ENCODE measurements around the gene WDR20.
"Not testable (repeated sequence)": the region's sequence is repeated elsewhere in the genome, so short reads cannot be mapped to it uniquely, and the experiment has no call there.

WDR20 gene

DNA sequence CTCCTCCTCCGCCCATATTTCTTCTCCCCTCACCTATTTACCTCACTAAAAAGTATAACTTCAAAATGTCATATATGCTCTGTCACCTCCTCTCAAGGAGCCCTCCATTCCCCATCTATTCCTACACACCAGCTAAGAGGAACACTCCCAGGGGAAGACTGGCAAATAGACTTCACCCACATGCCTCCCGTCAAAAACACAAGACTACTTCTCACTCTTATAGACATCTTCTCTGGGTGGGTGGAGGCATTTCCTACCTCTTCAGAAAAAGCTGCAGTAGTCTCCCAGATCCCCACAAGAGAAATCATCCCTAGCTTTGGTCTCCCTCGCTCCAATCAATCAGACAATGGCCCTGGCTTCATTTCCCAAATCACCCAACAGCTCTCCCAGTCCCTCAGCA, 99.1 kb downstream of the WDR20 start:
- no peak for DNase-seq (ENCODE audit: low read depth)

DNA sequence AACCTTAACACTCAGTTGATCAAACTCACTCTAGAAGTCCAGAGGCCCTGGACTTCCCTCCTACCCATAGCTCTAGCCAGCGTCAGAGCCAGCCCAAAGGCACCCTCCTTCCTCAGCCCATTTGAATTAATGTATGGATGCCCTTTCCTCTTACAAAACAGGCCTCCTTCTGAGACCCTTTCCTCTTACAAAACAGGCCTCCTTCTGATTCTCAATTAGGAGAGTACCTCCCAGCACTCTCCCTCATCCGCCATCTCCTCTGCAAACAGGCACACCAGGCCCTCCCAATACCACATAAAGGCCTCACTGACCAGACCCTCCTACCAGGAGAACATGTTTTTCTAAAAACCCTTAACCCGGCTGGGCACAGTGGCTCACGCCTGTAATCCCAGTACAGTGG, 99.5 kb downstream of the WDR20 start:
- DNase-seq (ENCODE audit: low read depth): no peak

DNA sequence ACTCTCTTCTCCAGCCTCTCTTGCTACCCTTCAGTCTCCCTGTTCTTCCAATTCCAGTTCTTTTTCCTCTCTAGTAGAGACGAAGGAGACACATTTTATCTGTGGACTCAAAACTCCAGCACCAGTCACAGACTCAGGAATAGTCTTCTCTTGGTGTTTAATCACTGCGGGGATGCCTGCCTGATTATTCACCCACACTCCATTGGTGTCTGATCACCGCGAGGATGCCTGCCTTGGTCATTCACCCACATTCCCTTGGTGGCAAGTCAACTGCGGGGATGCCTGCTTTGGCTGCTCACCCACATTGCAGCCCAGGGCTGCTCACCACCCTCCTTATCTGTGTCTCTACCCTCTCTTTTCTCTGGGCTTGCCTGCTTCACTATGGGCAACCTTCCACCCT, 100.8 kb downstream of the WDR20 start:
- DNase-seq (ENCODE audit: low read depth): not testable (repeated sequence)

DNA sequence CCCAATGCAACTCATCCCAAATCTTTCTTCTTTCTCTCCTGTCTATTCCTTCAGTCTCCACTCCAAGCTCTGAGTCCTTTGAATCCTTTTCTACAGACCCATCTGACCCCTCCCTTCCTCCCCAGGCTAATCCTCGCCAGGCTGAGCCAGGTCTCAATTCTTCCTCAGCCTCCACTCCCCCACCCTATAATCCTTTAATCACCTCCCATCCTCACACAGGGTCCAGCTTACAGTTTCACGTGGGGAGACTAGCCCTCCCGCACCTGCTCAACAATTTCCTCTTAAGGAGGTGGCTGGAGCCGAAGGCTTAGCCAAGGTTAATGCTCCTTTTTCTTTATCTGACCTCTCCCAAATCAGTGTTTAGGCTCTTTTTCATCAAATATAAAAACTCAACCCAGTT, 101.5 kb downstream of the WDR20 start:
- DNase-seq (ENCODE audit: low read depth): no peak

DNA sequence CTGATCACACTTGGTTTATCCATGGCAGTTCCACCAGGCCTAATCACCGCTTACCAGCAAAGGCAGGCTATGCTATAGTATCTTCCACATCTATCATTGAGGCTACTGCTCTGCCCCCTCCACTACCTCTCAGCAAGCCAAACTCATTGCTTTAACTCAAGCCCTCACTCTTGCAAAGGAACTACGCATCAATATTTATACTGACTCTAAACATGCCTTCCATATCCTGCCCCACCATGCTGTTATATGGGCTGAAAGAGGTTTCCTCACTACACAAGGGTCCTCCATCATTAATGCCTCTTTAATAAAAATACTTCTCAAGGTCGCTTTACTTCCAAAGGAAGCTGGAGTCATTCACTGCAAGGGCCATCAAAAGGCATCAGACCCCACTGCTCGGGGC, 104.1 kb downstream of the WDR20 start:
- not testable (repeated sequence) for DNase-seq (ENCODE audit: low read depth)

DNA sequence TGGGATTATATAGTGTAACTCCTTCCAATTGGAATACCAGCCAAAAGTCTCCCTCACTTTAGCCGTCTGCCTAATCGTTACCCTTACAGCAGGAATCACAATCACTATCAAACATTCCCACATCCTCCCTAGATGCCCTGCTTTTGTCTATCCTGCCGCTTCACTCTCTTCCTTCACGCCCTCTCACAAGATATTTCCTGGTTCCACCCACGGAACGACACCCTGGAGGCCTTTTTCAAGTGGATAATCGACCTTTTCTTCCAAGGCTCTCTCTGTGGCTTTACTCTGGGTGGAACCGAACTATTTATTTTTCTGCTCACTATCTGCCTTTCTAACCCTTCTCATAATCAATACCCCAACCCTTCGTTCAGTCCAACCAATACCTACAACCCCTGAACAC, 106.4 kb downstream of the WDR20 start:
- DNase-seq (ENCODE audit: low read depth): no peak

DNA sequence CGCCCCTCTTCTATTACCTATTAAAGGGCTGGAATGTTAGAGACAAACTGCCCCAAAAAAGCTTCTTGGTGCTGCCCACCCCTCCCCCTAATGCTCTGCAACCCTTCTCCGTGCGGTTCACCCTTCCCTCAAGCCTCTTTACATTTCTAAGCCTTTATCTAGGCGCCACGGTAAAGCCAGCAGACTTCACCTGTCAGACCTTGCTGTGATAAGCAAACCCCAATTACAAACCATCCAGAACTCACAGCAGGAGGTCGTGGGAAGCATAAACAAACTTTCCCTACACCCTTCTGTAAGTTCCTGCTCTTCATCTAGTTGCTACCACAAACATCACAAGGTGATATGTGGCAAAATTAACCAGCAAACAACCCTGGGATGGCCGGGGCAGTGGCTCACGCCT, 108.4 kb downstream of the WDR20 start:
- DNase-seq (ENCODE audit: low read depth): no peak

DNA sequence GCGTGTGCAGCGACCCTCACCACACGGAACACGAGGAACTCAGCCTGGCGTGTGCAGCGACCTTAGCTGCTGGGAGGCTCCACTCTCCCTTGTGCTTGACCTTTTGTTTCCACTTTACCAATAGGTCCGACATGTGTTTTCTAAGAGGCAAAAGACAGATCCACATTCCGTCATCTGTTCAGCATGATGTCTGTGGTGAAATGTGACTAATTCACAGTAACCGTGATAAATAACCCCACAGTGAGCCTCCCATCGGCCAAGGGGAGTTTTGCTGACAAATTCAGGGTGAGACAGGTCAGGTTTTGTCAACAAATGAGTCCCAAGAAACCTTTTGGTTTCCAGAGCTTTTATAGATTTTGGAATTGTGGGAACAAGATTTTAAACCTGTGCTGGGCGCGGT, 109.3 kb downstream of the WDR20 start:
- DNase-seq (ENCODE audit: low read depth): no peak

DNA sequence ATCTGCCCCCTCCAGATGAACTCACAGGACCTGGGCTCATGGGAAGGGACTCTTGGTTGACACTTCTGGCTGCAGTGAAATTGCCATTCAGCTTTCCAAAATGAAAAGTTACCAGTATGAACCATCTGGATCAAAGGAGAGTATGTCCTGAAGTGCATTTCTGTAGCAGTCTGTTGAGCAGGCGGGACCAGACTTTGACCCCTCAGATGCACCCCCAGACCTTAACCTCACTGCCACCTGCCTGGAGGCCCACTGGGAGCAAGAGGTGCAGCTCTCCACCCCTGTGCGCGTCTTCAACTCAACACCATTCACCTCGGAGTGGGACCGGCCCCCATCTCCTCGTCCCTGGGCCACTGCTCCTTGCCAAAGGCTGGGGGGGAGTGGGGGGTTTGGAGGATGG, 110.3 kb downstream of the WDR20 start:
- DNase-seq (ENCODE audit: low read depth): no peak

DNA sequence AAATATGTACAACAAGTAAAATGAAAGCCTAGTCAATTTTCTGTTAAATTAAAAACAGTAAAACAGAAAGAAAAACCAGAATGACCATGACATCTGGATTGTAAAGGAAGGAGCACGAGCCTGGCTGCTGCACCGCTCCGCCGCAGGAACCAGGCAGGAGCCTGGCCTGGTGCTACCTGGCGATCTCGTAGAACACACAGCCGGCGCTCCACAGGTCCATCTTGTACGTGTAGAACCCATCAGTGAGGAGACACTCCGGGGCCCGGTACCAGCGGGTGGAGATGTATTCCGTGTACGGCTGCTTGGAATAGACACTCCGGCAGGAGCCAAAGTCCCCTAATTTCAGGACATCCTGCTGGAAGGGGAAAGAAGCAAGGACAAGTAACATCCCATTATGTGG, 110.9 kb downstream of the WDR20 start:
- DNase-seq (ENCODE audit: low read depth): no peak

DNA sequence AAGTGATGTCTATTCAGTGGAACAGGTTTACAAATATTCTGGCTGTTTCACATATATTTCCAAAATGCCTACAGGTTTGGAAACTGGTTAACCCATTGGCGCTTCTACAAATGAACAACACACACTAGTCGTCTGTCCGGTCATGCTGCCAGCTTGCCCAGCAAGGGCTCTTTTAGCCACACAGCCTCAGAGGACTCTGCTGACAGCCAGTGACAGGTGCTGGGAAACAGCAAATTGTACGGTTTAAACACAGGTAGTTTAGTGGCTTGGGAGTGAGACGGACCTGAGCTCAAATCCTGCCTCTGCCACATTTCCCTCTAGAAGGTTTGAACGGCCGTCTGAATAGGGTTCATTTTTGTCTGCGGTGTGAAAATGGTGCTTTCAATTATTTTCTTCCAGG, 111.5 kb downstream of the WDR20 start:
- DNase-seq (ENCODE audit: low read depth): no peak

DNA sequence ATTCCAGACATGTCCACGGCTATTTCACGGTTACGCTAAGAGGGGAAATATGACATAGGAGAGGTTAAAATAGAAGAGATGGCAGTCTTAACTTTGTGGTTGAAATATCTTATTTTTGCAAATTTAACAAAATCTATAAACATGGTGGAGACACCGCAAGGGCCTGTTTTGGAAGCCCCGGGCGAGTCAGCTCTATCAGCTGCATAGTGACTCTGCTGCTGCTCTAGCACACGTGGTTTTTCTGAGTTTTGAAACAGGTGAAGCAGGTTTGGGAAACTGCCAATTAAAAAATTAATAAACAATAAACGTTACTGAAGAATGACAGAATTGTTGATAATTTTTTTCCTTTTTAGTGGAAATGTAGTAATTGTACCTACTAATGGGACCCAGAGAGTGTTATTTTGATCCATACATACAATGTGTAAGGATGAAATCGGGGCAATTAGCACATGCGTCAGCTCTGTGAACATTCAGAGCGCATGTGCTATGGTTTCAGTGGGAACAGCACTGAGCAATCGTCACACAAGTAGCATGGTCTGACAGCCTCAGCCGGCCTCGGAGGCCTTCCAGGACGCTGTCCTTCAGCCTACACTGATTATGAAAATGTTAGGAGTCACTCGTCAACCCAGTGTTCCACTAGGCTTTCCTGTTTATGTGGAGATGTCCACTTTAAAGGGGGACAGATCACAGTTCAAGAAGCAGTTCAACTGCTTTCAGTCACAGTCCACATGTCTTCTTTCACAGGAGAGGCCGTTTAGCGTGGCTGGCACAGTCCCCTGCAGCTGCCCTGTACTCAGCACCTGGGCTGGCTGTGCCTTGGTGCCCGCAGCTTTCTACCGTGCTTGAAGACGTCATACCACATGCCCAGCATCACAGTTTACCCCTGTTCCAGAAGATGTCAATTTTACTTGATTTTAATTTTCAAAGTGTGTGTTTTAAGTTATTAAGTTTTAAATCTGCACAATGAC, 113.4 kb downstream of the WDR20 start:
- no peak for DNase-seq (ENCODE audit: low read depth)

DNA sequence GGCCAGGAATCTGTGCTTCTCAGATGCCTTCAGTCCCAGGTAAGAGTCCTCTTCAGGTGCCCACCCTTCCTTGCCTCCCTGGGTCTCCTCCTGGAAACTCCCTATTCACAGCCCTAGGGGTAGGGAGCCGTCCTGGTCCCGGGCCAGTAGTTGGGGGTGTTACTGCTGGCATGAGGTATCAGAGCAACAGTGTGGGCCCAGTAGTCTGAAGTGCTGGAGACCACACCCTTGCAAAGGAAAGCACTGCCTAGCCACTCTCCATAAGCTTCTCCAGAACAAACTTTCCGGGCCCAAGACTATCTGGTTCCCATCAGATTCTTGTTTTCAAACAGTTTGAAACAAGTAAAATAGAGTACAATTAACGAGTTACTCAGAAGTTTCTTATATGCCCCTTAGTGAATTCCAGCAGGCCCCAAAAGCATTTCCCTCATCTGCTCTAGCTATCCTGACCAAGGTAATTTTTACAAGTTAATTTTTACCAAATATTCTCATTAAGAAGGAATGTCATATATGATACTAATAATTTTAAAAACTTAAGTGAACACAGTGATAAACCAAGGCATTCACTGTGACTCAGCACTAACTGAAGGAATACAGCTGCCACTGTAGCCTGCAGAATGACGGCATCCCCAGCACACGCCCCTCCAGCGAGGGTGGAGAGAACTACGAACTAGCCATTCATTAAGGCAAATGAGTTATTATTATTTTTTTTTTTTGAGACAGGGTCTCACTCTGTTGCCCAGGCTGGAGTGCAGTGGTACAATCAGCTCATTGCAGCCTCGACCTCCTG, 115.9 kb downstream of the WDR20 start:
- no peak for DNase-seq (ENCODE audit: low read depth)

DNA sequence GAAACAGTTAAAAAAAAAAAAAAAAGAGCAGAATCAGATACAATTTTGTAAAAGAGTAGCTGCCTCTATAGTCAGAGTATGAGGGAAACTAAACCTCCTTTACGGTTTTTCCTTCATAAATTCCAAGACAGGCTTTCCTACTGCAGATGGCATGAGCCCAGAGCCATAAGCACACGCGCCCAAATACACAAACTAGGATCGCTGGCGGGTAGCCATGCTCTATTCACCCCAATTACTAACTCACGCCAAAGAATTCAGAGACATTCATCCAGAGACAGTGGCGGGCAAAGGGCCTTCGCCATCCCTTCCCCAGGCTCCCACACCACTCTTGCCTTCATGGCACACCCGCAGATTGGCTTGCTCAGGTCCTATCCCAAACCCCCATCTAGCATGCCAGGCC, 117.0 kb downstream of the WDR20 start:
- DNase-seq (ENCODE audit: low read depth): no peak

DNA sequence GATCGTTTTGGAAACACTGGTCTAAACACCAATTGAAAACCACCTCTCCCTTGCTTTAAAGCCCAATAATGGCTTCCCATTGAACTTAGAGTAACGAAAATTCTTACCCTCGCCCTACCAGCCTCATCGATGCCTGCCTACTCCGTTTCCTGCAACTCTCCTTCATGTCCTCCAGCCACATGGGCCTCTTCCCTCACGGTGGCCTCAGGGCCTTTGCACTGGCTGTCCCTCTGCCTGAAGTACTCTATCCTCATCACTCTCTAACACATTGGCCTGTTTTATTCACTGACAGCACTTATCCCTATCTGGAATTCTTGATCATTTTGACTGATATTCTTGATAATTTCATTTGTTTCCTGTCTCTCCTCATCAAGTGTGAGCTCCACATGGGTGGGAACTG, 118.4 kb downstream of the WDR20 start:
- DNase-seq (ENCODE audit: low read depth): no peak
